Measurements from ENCODE around the gene SDR9C7. TPM values are rescaled to one million over a fixed set of nuclear protein-coding genes. Genes with fewer than 3 reads are reported as not detected.
"Not testable (repeated sequence)": the region's sequence is repeated elsewhere in the genome, so short reads cannot be mapped to it uniquely, and the experiment has no call there.

Gene SDR9C7
- total RNA-seq, 1 donor from 2014 or later, result not detected

- H3K9me3 Mint-ChIP-seq (ENCODE audit: low read depth), result no peaks in the 10 kb centered on the region
- H3K27ac Mint-ChIP-seq (ENCODE audit: unreplicated experiment), result no peak overlapping the region
- no peaks in the 10 kb centered on the region for H3K4me1 Mint-ChIP-seq (ENCODE audit: low read depth)
- TF ChIP-seq CTCF (IDR thresholded peaks at IDR 0.05), result no peak
- peaks cover 6% of the 10 kb centered on the region for H3K27me3 Mint-ChIP-seq (ENCODE audit: low read depth)
- H3K36me3 Mint-ChIP-seq (ENCODE audit: low read depth), result no peaks in the 10 kb centered on the region
- DNase-seq (ENCODE audit: low spot score), result no peak
- no peak overlapping the region for H3K4me3 Mint-ChIP-seq (ENCODE audit: unreplicated experiment)
These were observed 45.4 kb upstream of the SDR9C7 start for GRCh38 chr12:56979628-56980027.

- no peaks in the 10 kb centered on the region for H3K4me1 Mint-ChIP-seq (ENCODE audit: low read depth)
- TF ChIP-seq CTCF (IDR thresholded peaks at IDR 0.05), result no peak
- H3K27me3 Mint-ChIP-seq (ENCODE audit: low read depth), result peaks cover 6% of the 10 kb centered on the region
- H3K36me3 Mint-ChIP-seq (ENCODE audit: low read depth), result no peaks in the 10 kb centered on the region
- no peak overlapping the region for H3K4me3 Mint-ChIP-seq (ENCODE audit: unreplicated experiment)
- no peaks in the 10 kb centered on the region for H3K9me3 Mint-ChIP-seq (ENCODE audit: low read depth)
- no peak overlapping the region for H3K27ac Mint-ChIP-seq (ENCODE audit: unreplicated experiment)
- DNase-seq (ENCODE audit: low spot score), result no peak
These were observed 44.4 kb upstream of the SDR9C7 start for GRCh38 chr12:56978397-56979138.

- not testable (repeated sequence) for H3K4me1 Mint-ChIP-seq (ENCODE audit: low read depth); H3K4me3 Mint-ChIP-seq (ENCODE audit: unreplicated experiment); H3K27ac Mint-ChIP-seq (ENCODE audit: unreplicated experiment); DNase-seq (ENCODE audit: low spot score); H3K36me3 Mint-ChIP-seq (ENCODE audit: low read depth); H3K9me3 Mint-ChIP-seq (ENCODE audit: low read depth)
- peaks cover 11% of the 10 kb centered on the region for H3K27me3 Mint-ChIP-seq (ENCODE audit: low read depth)
These were observed 43.2 kb upstream of the SDR9C7 start for GRCh38 chr12:56977361-56977760.

- not testable (repeated sequence) for H3K9me3 Mint-ChIP-seq (ENCODE audit: low read depth); H3K4me3 Mint-ChIP-seq (ENCODE audit: unreplicated experiment); H3K4me1 Mint-ChIP-seq (ENCODE audit: low read depth); DNase-seq (ENCODE audit: low spot score); H3K36me3 Mint-ChIP-seq (ENCODE audit: low read depth); H3K27ac Mint-ChIP-seq (ENCODE audit: unreplicated experiment)
- peaks cover 31% of the 10 kb centered on the region for H3K27me3 Mint-ChIP-seq (ENCODE audit: low read depth)
These were observed 40.0 kb upstream of the SDR9C7 start for GRCh38 chr12:56974224-56974623.

- not testable (repeated sequence) for H3K4me3 Mint-ChIP-seq (ENCODE audit: unreplicated experiment); H3K27ac Mint-ChIP-seq (ENCODE audit: unreplicated experiment); DNase-seq (ENCODE audit: low spot score); H3K36me3 Mint-ChIP-seq (ENCODE audit: low read depth); H3K4me1 Mint-ChIP-seq (ENCODE audit: low read depth)
- Mint-ChIP-seq H3K9me3 (ENCODE audit: low read depth) (peaks cover 13% of the 10 kb centered on the region), H3K27me3 (ENCODE audit: low read depth) (peaks cover 38% of the 10 kb centered on the region)
These were observed 34.7 kb upstream of the SDR9C7 start for GRCh38 chr12:56968910-56969309.

GRCh38 chr12:56965997-56966642 is 31.9 kb upstream of the SDR9C7 start:
- H3K4me3 Mint-ChIP-seq (ENCODE audit: unreplicated experiment); H3K4me1 Mint-ChIP-seq (ENCODE audit: low read depth); H3K27ac Mint-ChIP-seq (ENCODE audit: unreplicated experiment); H3K36me3 Mint-ChIP-seq (ENCODE audit: low read depth); H3K9me3 Mint-ChIP-seq (ENCODE audit: low read depth); DNase-seq (ENCODE audit: low spot score): not testable (repeated sequence)
- peaks cover 43% of the 10 kb centered on the region for H3K27me3 Mint-ChIP-seq (ENCODE audit: low read depth)

- not testable (repeated sequence) for H3K36me3 Mint-ChIP-seq (ENCODE audit: low read depth); H3K4me1 Mint-ChIP-seq (ENCODE audit: low read depth); H3K4me3 Mint-ChIP-seq (ENCODE audit: unreplicated experiment); DNase-seq (ENCODE audit: low spot score); H3K9me3 Mint-ChIP-seq (ENCODE audit: low read depth); H3K27ac Mint-ChIP-seq (ENCODE audit: unreplicated experiment)
- peaks cover 43% of the 10 kb centered on the region for H3K27me3 Mint-ChIP-seq (ENCODE audit: low read depth)
These were observed 30.9 kb upstream of the SDR9C7 start for GRCh38 chr12:56965124-56965523.

GRCh38 chr12:56963557-56963956 is 29.3 kb upstream of the SDR9C7 start:
- Mint-ChIP-seq H3K9me3 (ENCODE audit: low read depth) (peaks cover 11% of the 10 kb centered on the region), H3K27me3 (ENCODE audit: low read depth) (peaks cover 43% of the 10 kb centered on the region)
- H3K36me3 Mint-ChIP-seq (ENCODE audit: low read depth); H3K4me1 Mint-ChIP-seq (ENCODE audit: low read depth); H3K27ac Mint-ChIP-seq (ENCODE audit: unreplicated experiment); DNase-seq (ENCODE audit: low spot score); H3K4me3 Mint-ChIP-seq (ENCODE audit: unreplicated experiment): not testable (repeated sequence)

- H3K4me3 Mint-ChIP-seq (ENCODE audit: unreplicated experiment); H3K27ac Mint-ChIP-seq (ENCODE audit: unreplicated experiment); H3K4me1 Mint-ChIP-seq (ENCODE audit: low read depth); DNase-seq (ENCODE audit: low spot score); H3K36me3 Mint-ChIP-seq (ENCODE audit: low read depth): not testable (repeated sequence)
- H3K27me3 Mint-ChIP-seq (ENCODE audit: low read depth), result peaks cover 38% of the 10 kb centered on the region
- peaks cover 11% of the 10 kb centered on the region for H3K9me3 Mint-ChIP-seq (ENCODE audit: low read depth)
These were observed 28.0 kb upstream of the SDR9C7 start for GRCh38 chr12:56962247-56962646.
